IPS-18a (cell line): Measurements from ENCODE around the gene SEPHS2.
"Not testable (repeated sequence)": the region's sequence is repeated elsewhere in the genome, so short reads cannot be mapped to it uniquely, and the experiment has no call there.

Experiments
- H3K27ac ChIP-seq: one replicate; pipeline ENCODE4 v1.5.1; 2013; ENCODE audit warnings: low read length
- H3K27me3 ChIP-seq: one replicate; pipeline ENCODE4 v1.6.1; 2013; ENCODE audit warnings: mild to moderate bottlenecking, low read length; ENCODE audit not compliant: control insufficient read depth, insufficient read depth
- H3K36me3 ChIP-seq: one replicate; pipeline ENCODE4 v1.6.1; 2013; ENCODE audit warnings: low read depth, low read length; ENCODE audit not compliant: control insufficient read depth
- H3K4me1 ChIP-seq: one replicate; pipeline ENCODE4 v1.6.1; 2013; ENCODE audit warnings: low read depth, low read length; ENCODE audit not compliant: control insufficient read depth
- H3K4me3 ChIP-seq: one replicate; pipeline ENCODE4 v1.5.1; 2013; ENCODE audit warnings: low read length
- H3K9ac ChIP-seq: one replicate; pipeline ENCODE4 v1.6.1; 2013; ENCODE audit warnings: mild to moderate bottlenecking, low read length, moderate library complexity
- H3K9me3 ChIP-seq: one replicate; pipeline ENCODE4 v1.6.1; 2013; ENCODE audit warnings: low read depth, low read length; ENCODE audit not compliant: control insufficient read depth

SEPHS2 gene

DNA sequence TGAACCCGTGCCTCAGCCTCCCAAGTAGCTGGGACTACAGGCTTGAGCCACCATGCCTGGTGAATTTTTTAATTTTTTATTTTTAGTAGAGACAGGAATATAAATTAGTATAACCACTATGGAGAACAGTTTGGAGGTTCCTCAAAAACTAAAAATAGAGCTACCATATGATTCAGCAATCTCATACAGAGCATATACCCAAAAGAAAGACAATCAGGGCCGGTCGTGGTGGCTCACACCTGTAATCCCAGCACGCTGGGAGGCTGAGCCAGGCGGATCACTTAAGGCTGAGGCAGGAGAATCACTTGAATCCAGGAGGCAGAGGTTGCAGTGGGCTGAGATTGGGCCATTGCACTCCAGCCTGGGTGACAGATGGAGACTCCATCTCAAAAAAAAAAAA lies 15.8 kb upstream of the SEPHS2 start:
- not testable (repeated sequence) for H3K4me1 ChIP-seq, H3K9me3 ChIP-seq, H3K4me3 ChIP-seq, H3K36me3 ChIP-seq, H3K27ac ChIP-seq, H3K9ac ChIP-seq, H3K27me3 ChIP-seq

- Histone ChIP-seq H3K9me3 (no peaks in the 10 kb centered on the region), H3K27ac (no peak overlapping the region), H3K4me3 (no peak overlapping the region), H3K4me1 (no peaks in the 10 kb centered on the region), H3K36me3 (no peaks in the 10 kb centered on the region), H3K9ac (no peak overlapping the region), H3K27me3 (no peaks in the 10 kb centered on the region)
These were observed 13.8 kb upstream of the SEPHS2 start for GRCh38 chr16:30459456-30459855.

GRCh38 chr16:30458561-30459394 lies 13.1 kb upstream of the SEPHS2 start:
- H3K9me3 ChIP-seq: no peaks in the 10 kb centered on the region
- H3K9ac ChIP-seq: no peak overlapping the region
- H3K4me1 ChIP-seq: no peaks in the 10 kb centered on the region
- H3K27me3 ChIP-seq: no peaks in the 10 kb centered on the region
- no peak overlapping the region for H3K27ac ChIP-seq
- H3K36me3 ChIP-seq: no peaks in the 10 kb centered on the region
- H3K4me3 ChIP-seq: no peak overlapping the region

DNA sequence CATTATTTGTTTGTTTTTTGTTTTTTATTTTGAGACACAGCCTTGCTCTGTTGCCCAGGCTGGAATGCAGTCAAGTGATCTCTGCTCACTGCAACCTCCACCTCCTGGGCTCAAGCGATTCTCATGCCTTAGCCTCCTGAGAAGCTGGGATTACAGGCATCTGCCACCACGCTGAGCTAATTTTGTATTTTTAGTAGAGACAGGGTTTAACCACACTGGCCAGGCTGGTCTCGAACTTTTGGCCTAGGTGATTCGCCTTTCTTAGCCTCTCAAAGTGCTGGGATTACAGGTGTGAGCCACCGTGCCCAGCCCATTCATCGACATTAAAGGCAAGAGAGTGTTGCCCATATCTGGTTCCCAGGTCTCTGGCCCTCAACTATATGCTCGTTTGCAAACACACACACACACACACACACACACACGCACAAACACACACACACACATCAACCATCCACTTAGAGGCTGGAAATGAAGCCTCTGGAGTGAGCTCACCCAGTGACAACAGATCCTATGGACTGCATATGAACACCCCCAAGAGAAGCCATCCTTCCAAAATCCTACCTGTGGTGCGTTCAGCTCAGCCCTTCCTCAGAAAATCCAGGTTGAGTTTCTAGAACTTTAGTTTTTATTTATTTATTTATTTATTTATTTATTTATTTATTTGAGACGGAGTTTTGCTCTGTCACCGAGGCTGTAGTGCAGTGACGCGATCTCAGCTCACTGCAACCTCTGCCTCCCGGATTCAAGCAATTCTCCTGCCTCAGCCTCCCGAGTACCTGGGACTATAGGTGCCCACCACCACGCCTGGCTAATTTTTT lies 12.3 kb upstream of the SEPHS2 start:
- Histone ChIP-seq H3K27ac (no peak overlapping the region), H3K9me3 (no peaks in the 10 kb centered on the region), H3K9ac (no peak overlapping the region), H3K4me1 (no peaks in the 10 kb centered on the region), H3K4me3 (no peak overlapping the region), H3K36me3 (no peaks in the 10 kb centered on the region), H3K27me3 (no peaks in the 10 kb centered on the region)

DNA sequence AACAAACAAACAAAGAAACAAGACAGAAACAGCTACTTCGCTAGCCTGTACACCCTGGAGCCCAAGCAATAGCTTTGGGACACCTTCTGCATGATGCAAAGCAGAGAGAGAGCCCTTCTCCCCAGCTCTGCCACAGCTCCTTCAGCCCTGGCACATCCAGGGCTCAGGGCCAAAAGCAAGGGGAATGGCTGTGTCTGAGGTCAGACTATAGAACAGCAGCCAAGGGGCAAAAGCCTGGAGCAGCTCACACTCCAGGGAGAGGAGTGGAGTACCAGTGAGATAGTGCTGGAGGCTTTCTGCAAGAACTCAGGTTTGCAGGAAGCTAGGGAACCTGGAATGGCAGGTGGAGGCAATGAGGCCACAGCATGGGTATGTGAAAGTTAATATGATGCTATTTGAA lies 11.6 kb upstream of the SEPHS2 start:
- Histone ChIP-seq H3K36me3 (no peaks in the 10 kb centered on the region), H3K4me3 (no peak overlapping the region), H3K9ac (no peak overlapping the region), H3K27ac (no peak overlapping the region), H3K27me3 (no peaks in the 10 kb centered on the region), H3K9me3 (no peaks in the 10 kb centered on the region), H3K4me1 (no peaks in the 10 kb centered on the region)

DNA sequence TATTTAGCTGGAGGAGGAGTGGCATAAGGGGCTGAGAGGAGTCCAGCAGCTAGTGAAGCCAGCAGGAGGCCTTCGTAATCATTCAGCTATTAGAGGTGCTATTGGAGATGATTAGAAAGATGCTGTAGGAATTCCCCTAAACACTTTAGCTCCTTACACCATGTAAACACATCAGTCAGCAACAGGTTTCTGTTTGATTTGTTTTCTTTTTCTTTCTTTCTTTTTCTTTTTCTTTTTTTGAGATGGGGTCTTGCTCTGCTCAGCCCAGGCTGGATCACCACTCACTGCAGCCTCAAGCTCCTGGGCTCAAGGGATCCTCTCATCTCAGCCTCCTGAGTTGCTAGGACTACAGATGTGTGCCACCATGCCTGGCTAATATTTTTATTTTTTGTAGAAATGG lies 10.6 kb upstream of the SEPHS2 start:
- H3K27me3 ChIP-seq: no peaks in the 10 kb centered on the region
- H3K4me3 ChIP-seq: no peak overlapping the region
- no peaks in the 10 kb centered on the region for H3K9me3 ChIP-seq
- H3K4me1 ChIP-seq: no peaks in the 10 kb centered on the region
- H3K27ac ChIP-seq: no peak overlapping the region
- no peak overlapping the region for H3K9ac ChIP-seq
- H3K36me3 ChIP-seq: no peaks in the 10 kb centered on the region

GRCh38 chr16:30452709-30453580 lies 7.3 kb upstream of the SEPHS2 start:
- not testable (repeated sequence) for H3K27ac ChIP-seq, H3K9ac ChIP-seq, H3K36me3 ChIP-seq, H3K4me3 ChIP-seq, H3K27me3 ChIP-seq, H3K9me3 ChIP-seq, H3K4me1 ChIP-seq

- Histone ChIP-seq H3K9ac (no peak overlapping the region), H3K27me3 (no peaks in the 10 kb centered on the region), H3K9me3 (no peaks in the 10 kb centered on the region), H3K36me3 (peaks cover under 1% of the 10 kb centered on the region), H3K4me1 (peaks cover 10% of the 10 kb centered on the region), H3K4me3 (no peak overlapping the region), H3K27ac (no peak overlapping the region)
These were observed 3.4 kb upstream of the SEPHS2 start for GRCh38 chr16:30449116-30449435.

DNA sequence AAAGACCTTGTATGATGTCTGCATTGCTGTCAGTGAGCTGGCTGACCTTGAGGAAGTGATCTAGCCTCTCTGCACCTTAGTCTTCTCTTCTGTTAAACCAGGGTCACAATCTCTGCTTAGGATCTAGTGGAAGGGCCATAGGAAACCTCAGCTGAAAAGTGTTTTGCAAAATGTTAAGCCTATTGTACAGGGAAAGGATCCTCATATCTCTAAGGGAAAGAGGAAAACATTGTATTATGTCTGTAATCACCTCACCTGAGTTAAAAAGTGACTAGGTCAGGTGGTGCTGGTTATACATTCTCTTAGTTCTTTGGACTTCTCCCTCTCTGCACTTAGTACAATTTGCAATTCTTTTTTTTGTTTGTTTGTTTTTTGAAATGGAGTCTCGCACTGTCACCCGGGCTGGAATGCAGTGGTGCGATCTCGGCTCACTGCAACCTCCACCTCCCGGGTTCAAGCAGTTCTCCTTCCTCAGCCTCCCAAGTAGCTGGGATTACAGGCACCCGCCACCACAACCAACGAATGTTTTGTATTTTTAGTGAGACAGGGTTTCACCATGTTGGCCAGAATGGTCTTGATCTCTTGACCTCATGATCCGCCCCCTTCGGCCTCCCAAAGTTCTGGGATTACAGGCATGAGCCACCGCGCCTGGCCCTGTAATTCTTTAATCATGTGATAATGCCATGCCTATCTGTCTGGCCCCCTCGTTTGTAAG lies 2.0 kb upstream of the SEPHS2 start:
- H3K36me3 ChIP-seq: peaks cover 5% of the 10 kb centered on the region
- H3K27me3 ChIP-seq: no peaks in the 10 kb centered on the region
- H3K4me1 ChIP-seq: peaks cover 10% of the 10 kb centered on the region
- H3K4me3 ChIP-seq: no peak overlapping the region
- no peaks in the 10 kb centered on the region for H3K9me3 ChIP-seq
- H3K27ac ChIP-seq: no peak overlapping the region
- H3K9ac ChIP-seq: no peak overlapping the region

GRCh38 chr16:30446203-30446595 lies 525 bp upstream of the SEPHS2 start:
- Histone ChIP-seq H3K9ac (peak overlapping the region; percentile 81), H3K36me3 (peaks cover 5% of the 10 kb centered on the region), H3K27me3 (no peaks in the 10 kb centered on the region), H3K4me1 (peaks cover 10% of the 10 kb centered on the region), H3K27ac (no peak overlapping the region), H3K9me3 (no peaks in the 10 kb centered on the region), H3K4me3 (peak overlapping the region; percentile 87)

GRCh38 chr16:30445149-30445407 lies 596 bp downstream of the SEPHS2 start:
- Histone ChIP-seq H3K9ac (peak overlapping the region; percentile 81), H3K36me3 (peaks cover 5% of the 10 kb centered on the region), H3K27ac (no peak overlapping the region), H3K4me3 (peak overlapping the region; percentile 87), H3K9me3 (no peaks in the 10 kb centered on the region), H3K4me1 (peaks cover 10% of the 10 kb centered on the region), H3K27me3 (no peaks in the 10 kb centered on the region)
